Astrocyte (in vitro differentiated cells and primary cell): ENCODE measurements around the gene PPFIBP1.

Experiments used
- EZH2 ChIP-seq: IDR thresholded peaks from 2 replicates; pipeline ENCODE4 v1.6.1; 2012; ENCODE audit warnings: mild to moderate bottlenecking, low read length, inconsistent platforms; ENCODE audit not compliant: insufficient read depth
- TF ChIP-seq, protein P1 (sequence below): IDR thresholded peaks from 2 replicates; pipeline ENCODE4 v1.5.1; 2011; ENCODE audit warnings: low read depth, mild to moderate bottlenecking, inconsistent platforms, low read length, moderate library complexity; ENCODE audit not compliant: insufficient read depth

- TF ChIP-seq, protein P1, sequence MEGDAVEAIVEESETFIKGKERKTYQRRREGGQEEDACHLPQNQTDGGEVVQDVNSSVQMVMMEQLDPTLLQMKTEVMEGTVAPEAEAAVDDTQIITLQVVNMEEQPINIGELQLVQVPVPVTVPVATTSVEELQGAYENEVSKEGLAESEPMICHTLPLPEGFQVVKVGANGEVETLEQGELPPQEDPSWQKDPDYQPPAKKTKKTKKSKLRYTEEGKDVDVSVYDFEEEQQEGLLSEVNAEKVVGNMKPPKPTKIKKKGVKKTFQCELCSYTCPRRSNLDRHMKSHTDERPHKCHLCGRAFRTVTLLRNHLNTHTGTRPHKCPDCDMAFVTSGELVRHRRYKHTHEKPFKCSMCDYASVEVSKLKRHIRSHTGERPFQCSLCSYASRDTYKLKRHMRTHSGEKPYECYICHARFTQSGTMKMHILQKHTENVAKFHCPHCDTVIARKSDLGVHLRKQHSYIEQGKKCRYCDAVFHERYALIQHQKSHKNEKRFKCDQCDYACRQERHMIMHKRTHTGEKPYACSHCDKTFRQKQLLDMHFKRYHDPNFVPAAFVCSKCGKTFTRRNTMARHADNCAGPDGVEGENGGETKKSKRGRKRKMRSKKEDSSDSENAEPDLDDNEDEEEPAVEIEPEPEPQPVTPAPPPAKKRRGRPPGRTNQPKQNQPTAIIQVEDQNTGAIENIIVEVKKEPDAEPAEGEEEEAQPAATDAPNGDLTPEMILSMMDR, result no peak
- no peak for TF ChIP-seq EZH2
Measured at GRCh38 chr12:27548301-27549199, 24.5 kb downstream of the PPFIBP1 start.
